Renal cortex interstitium (tissue), 11 donors: Measurements from ENCODE around the gene SOX8. TPM values are rescaled to one million over a fixed set of nuclear protein-coding genes. Genes with fewer than 3 reads are reported as not detected.
"Not testable (repeated sequence)": the region's sequence is repeated elsewhere in the genome, so short reads cannot be mapped to it uniquely, and the experiment has no call there.

Experiments
- DNase-seq, 11 donors: peaks; one replicate each; pipeline ENCODE4 v3.0.0-alpha.2; 2013; ENCODE audit warnings: low read depth in 9 of 11, low spot score in 4 of 11; ENCODE audit errors: extremely low read depth in 1 of 11
- polyA plus RNA-seq, 3 donors: library from polyadenylated mRNA; unstranded; fragments of 120-200 nt; gene quantifications; one replicate each; pipeline ENCODE4 v1.2.1, GENCODE V29; 2013; ENCODE audit not compliant: insufficient read length in 3 of 3

Gene SOX8
- polyA plus RNA-seq, 3 donors: 2.9 to 4.7 (median 3.4) TPM

DNA sequence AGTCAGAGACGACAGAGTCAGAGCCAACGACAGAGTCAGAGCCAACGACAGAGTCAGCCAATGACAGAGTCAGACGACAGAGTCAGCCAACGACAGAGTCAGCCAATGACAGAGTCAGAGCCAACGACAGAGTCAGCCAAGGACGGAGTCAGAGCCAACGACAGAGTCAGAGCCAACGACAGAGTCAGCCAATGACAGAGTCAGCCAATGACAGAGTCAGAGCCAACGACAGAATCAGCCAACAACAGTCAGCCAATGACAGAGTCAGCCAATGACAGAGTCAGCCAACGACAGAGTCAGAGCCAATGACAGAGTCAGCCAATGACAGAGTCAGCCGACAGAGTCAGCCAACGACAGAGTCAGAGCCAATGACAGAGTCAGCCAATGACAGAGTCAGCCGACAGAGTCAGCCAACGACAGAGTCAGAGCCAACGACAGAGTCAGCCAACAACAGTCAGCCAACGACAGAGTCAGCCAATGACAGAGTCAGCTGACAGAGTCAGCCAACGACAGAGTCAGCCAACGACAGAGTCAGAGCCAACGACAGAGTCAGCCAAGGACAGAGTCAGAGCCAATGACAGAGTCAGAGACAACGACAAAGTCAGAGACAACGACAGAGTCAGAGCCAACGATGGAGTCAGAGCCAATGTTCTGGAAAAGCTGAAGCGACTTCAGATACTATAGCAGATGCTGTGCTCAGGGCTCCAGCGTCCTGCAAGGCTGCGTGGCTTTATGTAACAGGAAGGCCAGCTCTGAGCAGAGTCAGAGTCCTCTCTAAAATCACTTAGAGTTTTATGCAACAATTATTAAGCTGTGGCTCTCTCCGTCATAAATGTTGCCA is 30.6 kb upstream of the SOX8 start:
- DNase-seq: not testable (repeated sequence)

GRCh38 chr16:951660-952301 is 29.8 kb upstream of the SOX8 start:
- no peak for DNase-seq

- DNase-seq: no peak
These were observed 29.2 kb upstream of the SOX8 start for GRCh38 chr16:952321-952720.

DNA sequence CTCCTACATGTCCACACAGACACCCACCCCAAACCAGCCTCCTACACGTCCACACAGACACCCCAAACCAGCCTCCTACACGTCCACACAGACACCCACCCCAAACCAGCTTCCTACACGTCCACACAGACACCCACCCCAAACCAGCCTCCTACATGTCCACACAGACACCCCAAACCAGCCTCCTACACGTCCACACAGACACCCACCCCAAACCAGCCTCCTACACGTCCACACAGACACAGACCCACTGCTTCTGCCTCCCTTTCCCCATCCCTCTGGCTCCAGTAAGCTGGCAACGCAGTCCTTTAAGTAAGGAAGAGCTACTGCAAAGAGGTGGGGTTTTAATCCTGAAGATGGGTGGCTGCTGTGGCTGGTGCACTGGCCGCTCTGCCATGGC is 27.8 kb upstream of the SOX8 start:
- not testable (repeated sequence) for DNase-seq

- not testable (repeated sequence) for DNase-seq
These were observed 25.8 kb upstream of the SOX8 start for GRCh38 chr16:955766-956165.

DNA sequence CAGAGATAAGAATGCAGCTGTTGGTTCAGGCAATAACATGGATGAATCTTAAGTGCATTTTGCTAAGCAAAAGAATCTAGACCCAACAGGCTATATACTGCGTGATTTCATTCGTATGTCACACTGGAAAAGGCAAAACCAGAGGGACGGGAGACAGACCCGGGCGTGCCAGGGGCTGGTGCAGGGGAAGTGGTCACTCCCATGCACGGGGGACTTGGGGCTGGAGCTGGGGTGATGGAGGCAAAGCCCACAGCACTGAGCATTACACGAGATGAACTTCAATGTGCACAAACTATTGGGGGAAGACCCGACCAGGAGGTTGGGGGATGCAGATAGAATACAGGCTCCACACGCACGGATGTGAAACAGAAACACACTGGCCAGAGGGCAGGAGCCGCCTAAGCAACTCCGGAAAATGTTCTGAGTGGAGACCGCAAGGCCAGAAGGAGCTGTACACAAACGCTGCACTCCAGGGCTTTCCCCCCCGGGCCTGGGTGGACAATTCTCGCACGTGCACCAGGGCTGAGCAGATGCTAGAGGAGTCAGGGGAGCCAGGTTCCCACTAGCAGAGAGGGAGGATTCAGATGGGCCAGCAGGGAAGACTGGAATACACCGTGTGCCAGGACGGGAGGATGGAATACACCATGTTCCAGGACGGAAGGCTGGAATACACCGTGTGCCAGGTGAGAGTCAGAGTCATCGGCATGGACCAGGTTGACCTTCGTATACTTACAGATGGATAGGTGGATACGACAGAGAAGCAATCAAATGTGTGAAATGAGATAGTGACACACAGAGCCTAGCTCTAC is 22.1 kb upstream of the SOX8 start:
- no peak for DNase-seq

DNA sequence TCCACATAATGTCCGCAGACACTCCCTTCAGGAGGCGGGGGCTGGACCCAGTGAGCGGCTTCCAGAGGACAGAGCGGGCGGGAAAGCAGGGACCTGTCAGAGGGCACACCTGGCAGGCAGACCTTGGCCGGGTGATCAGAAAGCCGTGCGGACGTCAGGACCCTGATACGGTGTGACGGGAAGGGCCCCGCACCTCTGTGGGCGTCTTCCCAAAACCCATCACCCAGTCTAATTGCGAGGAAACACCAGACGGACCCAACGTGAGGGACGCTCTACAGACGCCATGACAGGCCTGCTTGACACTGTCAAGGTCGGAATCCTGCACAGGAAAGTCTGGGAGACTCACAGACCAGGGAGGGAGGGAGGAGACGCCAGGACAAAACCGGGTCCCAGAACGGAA is 19.2 kb upstream of the SOX8 start:
- no peak for DNase-seq

DNA sequence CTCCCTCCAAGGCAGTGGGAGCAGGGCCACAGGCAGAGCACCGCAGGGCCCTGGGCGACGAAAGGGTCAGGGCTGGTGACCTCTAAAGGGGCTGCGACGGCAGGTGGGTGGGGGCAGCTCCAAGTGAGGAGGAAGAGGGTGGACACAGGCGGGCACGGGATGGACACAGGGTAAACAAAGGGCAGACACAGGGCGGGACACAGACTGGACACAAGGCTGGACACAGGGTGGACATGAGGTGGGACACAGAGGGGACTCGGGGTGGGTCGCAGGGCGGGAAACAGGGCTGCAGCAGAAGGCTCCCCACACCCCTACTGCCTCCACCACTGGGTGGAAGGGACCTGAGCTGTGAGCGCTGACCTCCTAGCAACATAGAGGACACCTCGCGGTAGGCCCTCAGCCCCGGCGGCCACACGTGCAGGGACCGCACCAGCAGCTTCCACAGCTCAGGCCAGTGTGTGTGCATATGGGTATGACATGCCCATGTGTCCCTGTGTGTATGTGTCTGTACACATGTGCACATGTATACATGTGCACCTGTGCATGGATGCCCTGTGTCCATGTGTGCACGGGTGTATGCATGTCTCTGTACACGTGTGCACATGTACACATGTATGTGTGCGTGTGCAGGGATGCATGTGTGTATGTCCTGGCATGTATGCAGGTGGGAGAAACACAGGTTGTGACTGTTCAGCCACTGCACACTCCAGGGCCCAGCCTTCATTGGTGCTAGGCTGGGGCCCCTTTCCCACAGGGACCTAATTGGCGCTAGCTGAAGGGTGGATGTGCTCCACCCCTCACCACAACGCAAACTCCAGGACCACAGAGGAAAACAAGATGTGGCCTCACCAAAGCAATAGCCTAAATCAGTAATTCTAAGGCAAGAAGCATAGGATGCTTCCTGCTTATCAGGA is 18.4 kb upstream of the SOX8 start:
- DNase-seq: no peak

DNA sequence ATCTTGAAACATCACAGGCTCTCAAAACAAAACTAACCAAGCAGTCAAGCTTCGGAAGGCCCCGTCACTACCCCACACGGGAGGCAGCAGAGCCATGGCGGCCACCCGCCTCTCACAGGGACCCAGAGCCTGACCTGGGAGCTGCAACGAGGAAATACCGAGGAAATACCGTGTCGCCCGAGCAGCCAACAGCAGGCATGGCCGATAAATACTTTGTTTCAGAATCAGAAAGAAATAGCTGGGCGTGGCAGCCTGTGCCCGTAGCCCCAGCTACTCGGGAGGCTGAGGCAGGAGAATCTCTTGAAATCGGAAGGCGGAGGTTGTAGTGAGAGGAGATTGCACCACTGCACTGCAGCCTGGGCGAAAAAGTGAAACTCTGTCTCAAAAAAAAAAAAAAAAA is 17.7 kb upstream of the SOX8 start:
- DNase-seq: no peak

DNA sequence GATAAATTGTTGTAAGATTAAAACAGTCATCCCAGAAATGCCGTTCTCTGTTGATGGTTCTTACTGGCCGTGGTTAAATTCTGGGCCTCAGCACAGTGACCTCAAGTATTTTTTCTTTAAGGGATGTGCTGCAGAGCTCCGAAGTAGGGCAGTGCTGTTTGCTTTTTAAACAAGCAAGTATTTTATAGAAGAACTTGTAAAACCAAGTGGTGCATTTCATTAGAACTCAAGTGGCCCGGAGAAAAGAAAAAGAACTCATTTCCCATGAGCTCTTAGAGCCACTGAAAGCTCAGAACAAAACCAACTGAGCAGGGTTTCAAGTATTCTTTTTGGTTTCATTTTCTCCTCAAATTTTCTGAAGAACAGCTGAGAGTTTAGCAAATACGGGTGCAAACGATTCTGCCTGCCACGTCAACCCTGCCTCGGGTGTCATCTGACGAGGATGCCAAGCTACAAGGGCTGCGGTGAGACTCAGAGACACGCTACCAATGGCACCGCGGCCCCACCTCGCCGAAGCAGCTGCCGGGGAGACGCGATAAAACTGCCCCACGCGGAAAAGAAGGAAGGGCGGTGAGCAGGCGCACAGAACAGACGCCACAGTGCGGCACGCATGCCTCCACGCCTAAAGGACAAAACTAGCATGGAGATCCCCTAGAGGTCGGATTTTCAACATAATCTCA is 17.1 kb upstream of the SOX8 start:
- no peak for DNase-seq

- DNase-seq: no peak
These were observed 16.6 kb upstream of the SOX8 start for GRCh38 chr16:965036-965395.

GRCh38 chr16:965487-965886 is 16.1 kb upstream of the SOX8 start:
- DNase-seq: no peak

DNA sequence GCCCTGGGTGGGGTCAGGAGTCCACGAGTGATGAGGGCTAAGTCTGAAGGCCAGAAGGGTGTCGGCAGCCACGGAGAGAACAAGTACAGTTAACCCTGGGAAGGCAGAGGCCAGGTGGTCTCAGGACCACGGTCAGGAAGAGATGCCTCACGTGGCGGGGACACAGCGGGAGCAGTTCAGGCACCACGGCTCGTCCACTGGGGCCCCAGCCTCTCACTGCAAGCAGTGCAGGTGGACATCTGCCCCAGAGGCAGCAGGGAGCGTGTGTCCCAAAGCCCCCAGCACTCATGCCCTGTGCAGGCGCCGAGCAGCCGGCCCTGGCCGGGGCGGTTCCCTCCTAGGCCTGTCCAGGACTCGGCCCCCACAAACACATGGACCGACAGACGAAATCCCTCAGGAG is 15.5 kb upstream of the SOX8 start:
- DNase-seq: no peak

- no peak for DNase-seq
These were observed 15.1 kb upstream of the SOX8 start for GRCh38 chr16:966505-966904.

DNA sequence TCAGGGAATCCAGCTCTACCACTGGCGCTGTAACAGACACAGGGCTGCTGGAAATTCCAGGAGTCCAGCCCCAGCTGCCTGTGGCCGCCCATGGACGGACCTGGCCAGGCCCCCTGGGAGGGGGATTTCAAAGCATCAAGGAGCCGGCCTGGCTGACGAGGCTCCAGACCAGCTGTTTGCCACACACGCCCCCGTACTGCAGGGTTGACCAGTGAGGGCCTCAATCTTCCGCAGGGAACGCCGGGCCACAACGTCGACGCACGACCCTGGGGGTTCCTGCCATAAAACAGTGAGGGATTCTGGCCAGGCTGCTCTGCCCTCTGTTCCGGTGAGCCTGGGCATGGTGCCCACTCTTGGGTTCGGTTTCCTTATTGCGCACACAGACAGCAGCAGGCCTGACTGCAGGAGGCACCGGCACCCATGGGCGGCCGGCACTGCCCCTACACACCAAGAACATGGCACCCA is 14.5 kb upstream of the SOX8 start:
- DNase-seq: no peak

DNA sequence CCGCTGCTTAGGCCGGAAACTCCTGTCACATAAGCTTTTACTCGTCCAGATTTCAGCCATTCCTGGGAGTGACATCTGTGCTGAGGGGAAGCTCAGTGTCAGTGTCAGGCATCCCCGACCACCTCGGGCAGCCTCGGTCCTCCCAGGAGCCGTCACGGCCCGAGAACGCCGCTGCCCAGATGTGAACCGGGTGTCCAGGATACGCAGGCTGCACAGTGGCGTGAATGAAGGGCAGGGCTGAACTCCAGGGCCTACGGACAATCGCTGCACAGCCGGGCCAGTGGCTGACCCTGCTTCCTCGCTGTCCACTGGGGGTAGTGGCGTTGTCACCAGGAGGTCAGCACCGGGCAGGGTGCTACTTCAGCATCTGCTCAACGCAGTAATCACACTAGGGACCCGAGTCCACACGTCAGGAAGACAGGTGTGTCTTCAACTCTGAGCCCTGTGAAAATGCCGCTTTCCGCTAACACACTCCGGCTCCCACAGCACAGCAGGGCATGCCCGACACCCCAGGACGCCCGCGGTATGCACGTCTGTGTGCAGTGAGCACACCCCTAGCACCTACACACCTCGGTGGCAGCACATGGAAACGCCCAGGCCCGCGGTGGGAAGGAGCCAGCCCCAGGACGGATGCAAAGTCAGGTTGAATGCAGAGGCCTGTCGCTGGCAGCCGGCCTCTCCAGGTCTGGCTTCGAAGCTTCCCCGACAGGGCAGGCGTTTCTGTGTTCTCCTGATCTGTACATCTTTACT is 13.8 kb upstream of the SOX8 start:
- DNase-seq: no peak

- no peak for DNase-seq
These were observed 12.9 kb upstream of the SOX8 start for GRCh38 chr16:968620-969019.
